Caco-2 (cell line): ENCODE data around the gene ACYP1. TPM values are rescaled to one million over a fixed set of nuclear protein-coding genes. Genes with fewer than 3 reads are reported as not detected.

Experiments used
- BruUV-seq: library from RNA; stranded (reverse); fragments of 400-500 nt; replicated peaks from 2 replicates; lab custom pipeline; 2021; lab: Mats Ljungman, UMichigan
- CTCF ChIA-PET: fragments of 300-600 bp; sonication (Branson Sonifier 250); formaldehyde crosslinking; loops from one replicate; lab custom pipeline; 2022; ENCODE audit warnings: antibody characterized with exemption; lab: Charles Lee
- POLR2A ChIA-PET: fragments of 300-600 bp; sonication (Branson Sonifier 250); formaldehyde crosslinking; loops from one replicate; lab custom pipeline; 2022; ENCODE audit warnings: antibody characterized with exemption; lab: Charles Lee
- DNase-seq, 2 experiments: peaks; one replicate each; pipeline versions ENCODE4 v3.0.0 to v3.0.0-alpha.2; 2020 to 2022
- H3K27me3 ChIP-seq: replicated peaks from 2 replicates; pipeline ENCODE4 v1.6.0; 2011; ENCODE audit warnings: low read length; ENCODE audit not compliant: control insufficient read depth, insufficient read depth
- H3K36me3 ChIP-seq: 2 replicates; pipeline ENCODE4 v1.5.1; 2011; ENCODE audit warnings: low read length; ENCODE audit not compliant: control insufficient read depth, insufficient read depth
- H3K4me1 ChIP-seq: fragments of 250-450 bp; sonication (Bioruptor Pico); 2 replicates; pipeline ENCODE4 v1.5.1; 2020; ENCODE audit warnings: mild to moderate bottlenecking
- H3K4me3 ChIP-seq: 2 replicates; pipeline ENCODE4 v1.5.1; 2011; ENCODE audit warnings: low read depth, mild to moderate bottlenecking, control low read depth, low read length
- H3K9me3 ChIP-seq: fragments of 250-450 bp; sonication (Bioruptor Pico); 2 replicates; pipeline ENCODE4 v1.5.1; 2020; ENCODE audit warnings: mild to moderate bottlenecking, moderate library complexity
- H3K27ac Mint-ChIP-seq: one replicate; pipeline ENCODE4 v1.8.0; 2022; ENCODE audit warnings: mixed read lengths; ENCODE audit not compliant: unreplicated experiment
- H3K27me3 Mint-ChIP-seq: one replicate; pipeline ENCODE4 v1.8.0; 2022; ENCODE audit warnings: mixed read lengths; ENCODE audit not compliant: insufficient read depth, unreplicated experiment
- H3K36me3 Mint-ChIP-seq: one replicate; pipeline ENCODE4 v1.8.0; 2022; ENCODE audit warnings: mild to moderate bottlenecking, mixed read lengths; ENCODE audit not compliant: insufficient read depth, unreplicated experiment
- H3K4me1 Mint-ChIP-seq: one replicate; pipeline ENCODE4 v1.8.0; 2022; ENCODE audit warnings: low read depth, mixed read lengths; ENCODE audit not compliant: unreplicated experiment
- H3K4me3 Mint-ChIP-seq: one replicate; pipeline ENCODE4 v1.8.0; 2022; ENCODE audit warnings: mild to moderate bottlenecking, moderate library complexity, mixed read lengths; ENCODE audit not compliant: unreplicated experiment
- H3K9me3 Mint-ChIP-seq: one replicate; pipeline ENCODE4 v1.8.0; 2022; ENCODE audit warnings: mixed read lengths; ENCODE audit not compliant: unreplicated experiment
- intact Hi-C: fragments of 100-400 bp; cut with micrococcal nuclease; formaldehyde crosslinking; loops from one replicate; pipeline ENCODE4 v1.10.0; 2022; ENCODE audit not compliant: unreplicated experiment
- total RNA-seq: library from RNA; stranded (reverse); gene quantifications from 2 replicates; pipeline ENCODE4 v1.2.3, GENCODE V29; 2022
- TF ChIP-seq, protein P1 (sequence below), 2 experiments: fragments of 200-600 bp in 1 of 2; IDR thresholded peaks; 1 replicate in 1 of 2; 2 replicates in 1 of 2; pipeline versions ENCODE4 v1.5.1 to v1.8.0; 2011 to 2022; ENCODE audit warnings: antibody characterized with exemption in 1 of 2, control low read depth in 1 of 2, inconsistent platforms in 1 of 2, low read depth in 1 of 2, low read length in 1 of 2, mild to moderate bottlenecking in 1 of 2, moderate library complexity in 1 of 2; ENCODE audit not compliant: insufficient read depth in 1 of 2, severe bottlenecking in 1 of 2, unreplicated experiment in 1 of 2

Gene ACYP1
- total RNA-seq, 1 experiment from 2014 or later, result 16.0 TPM

DNA sequence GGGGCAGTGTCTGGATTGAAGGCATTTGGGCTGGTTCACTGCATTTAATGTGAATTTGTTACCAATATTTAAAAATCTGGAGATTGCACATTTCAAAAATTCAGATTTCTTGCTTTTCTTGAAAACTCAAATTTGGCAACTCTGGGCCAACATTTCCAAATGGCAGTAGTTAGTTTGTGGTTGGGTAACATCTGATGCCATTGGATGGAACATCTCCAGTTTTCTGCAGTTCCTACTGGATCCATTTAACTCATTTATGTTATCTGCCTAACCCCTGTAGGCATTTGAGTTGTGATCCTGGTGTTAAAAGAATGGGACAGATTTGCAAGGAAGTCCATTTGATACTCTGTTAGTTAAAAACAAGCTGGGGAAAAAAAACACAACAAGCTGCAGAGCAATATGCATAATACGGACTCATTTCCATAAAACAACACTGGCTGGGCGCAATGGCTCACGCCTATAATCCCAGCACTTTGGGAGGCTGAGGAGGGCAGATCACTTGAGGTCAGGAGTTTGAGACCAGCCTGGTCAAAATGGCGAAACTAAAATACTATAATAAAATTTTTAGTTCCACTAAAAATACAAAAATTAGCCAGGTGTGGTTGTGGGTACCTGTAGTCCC lies 53.2 kb downstream of the ACYP1 start:
- no peak for DNase-seq
- Mint-ChIP-seq H3K36me3 (peaks cover 52% of the 10 kb centered on the region), H3K27ac (no peak overlapping the region), H3K9me3 (no peaks in the 10 kb centered on the region), H3K4me1 (no peaks in the 10 kb centered on the region), H3K4me3 (no peak overlapping the region), H3K27me3 (no peaks in the 10 kb centered on the region)
- no peak overlapping the region for H3K4me3 ChIP-seq
- H3K9me3 ChIP-seq, result no peaks in the 10 kb centered on the region
- no peaks in the 10 kb centered on the region for H3K27me3 ChIP-seq
- ChIA-PET POLR2A (no interaction called here), CTCF (no interaction called here)
- H3K4me1 ChIP-seq, result no peaks in the 10 kb centered on the region
- intact Hi-C loops, result no loop called here
- no TSS peak for BruUV-seq
- TF ChIP-seq, protein P1, sequence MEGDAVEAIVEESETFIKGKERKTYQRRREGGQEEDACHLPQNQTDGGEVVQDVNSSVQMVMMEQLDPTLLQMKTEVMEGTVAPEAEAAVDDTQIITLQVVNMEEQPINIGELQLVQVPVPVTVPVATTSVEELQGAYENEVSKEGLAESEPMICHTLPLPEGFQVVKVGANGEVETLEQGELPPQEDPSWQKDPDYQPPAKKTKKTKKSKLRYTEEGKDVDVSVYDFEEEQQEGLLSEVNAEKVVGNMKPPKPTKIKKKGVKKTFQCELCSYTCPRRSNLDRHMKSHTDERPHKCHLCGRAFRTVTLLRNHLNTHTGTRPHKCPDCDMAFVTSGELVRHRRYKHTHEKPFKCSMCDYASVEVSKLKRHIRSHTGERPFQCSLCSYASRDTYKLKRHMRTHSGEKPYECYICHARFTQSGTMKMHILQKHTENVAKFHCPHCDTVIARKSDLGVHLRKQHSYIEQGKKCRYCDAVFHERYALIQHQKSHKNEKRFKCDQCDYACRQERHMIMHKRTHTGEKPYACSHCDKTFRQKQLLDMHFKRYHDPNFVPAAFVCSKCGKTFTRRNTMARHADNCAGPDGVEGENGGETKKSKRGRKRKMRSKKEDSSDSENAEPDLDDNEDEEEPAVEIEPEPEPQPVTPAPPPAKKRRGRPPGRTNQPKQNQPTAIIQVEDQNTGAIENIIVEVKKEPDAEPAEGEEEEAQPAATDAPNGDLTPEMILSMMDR (IDR thresholded peaks at IDR 0.05; ENCODE audit: insufficient read depth in 1 of 2, low read depth in 1 of 2, low read length in 1 of 2, severe bottlenecking in 1 of 2, unreplicated experiment in 1 of 2), result no peak
- H3K36me3 ChIP-seq, result peaks cover 6% of the 10 kb centered on the region

DNA sequence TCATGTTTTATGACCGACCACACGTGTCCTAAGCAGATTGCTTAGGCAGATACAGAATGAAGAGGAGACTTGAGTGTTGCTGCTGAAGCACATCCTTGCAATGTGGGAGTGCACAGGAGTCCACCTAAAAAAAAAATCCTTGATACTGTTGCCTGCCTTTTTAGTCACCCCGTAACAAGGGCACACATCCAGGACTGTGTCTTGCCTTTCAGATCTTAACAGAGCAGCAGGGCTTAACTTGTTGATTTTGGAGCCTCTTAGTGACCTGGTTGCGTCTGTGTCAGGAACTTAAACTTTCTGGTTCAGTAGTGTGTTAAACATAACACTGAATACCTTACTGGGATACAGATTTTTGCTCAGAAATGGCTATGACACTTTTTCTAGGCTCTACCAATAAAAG lies 54.6 kb downstream of the ACYP1 start:
- Mint-ChIP-seq H3K27ac (no peak overlapping the region), H3K9me3 (no peaks in the 10 kb centered on the region), H3K4me1 (no peaks in the 10 kb centered on the region), H3K4me3 (no peak overlapping the region), H3K27me3 (no peaks in the 10 kb centered on the region), H3K36me3 (peaks cover 59% of the 10 kb centered on the region)
- no TSS peak for BruUV-seq
- Histone ChIP-seq H3K36me3 (peaks cover 5% of the 10 kb centered on the region), H3K4me3 (no peak overlapping the region), H3K27me3 (no peaks in the 10 kb centered on the region), H3K9me3 (no peaks in the 10 kb centered on the region), H3K4me1 (no peaks in the 10 kb centered on the region; the same call in 1 of the 2 replicates)
- intact Hi-C loops, result no loop called here
- TF ChIP-seq, protein P1 (IDR thresholded peaks at IDR 0.05; ENCODE audit: insufficient read depth in 1 of 2, low read depth in 1 of 2, low read length in 1 of 2, severe bottlenecking in 1 of 2, unreplicated experiment in 1 of 2), result no peak
- DNase-seq, result no peak
- POLR2A ChIA-PET, result no interaction called here
- CTCF ChIA-PET, result no interaction called here

DNA sequence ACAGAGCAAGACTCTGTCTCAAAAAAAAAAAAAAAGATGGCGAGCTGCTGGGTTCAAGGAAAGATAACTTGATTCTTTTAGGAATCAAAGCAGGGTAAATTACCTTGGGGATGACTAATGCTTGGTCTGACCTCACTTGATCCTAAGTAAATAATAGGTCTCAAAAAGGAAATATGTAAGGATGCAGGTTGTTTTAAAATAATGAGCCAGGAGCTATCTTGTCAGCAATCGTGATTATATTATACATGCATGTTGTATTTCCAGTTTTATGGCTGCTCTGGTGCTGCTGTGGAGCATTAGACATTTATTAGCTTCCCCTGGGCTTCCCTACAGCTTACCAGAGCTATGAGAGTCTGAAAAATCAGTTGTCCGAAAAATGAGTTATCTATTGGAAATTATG lies 58.5 kb downstream of the ACYP1 start:
- intact Hi-C loops, result no loop called here
- Mint-ChIP-seq H3K4me3 (no peak overlapping the region), H3K27ac (no peak overlapping the region)

More for the DNA sequence above, 58.5 kb downstream of the ACYP1 start:
- Histone ChIP-seq H3K9me3 (no peaks in the 10 kb centered on the region), H3K36me3 (peaks cover 3% of the 10 kb centered on the region), H3K27me3 (no peaks in the 10 kb centered on the region), H3K4me1 (peaks cover 6% of the 10 kb centered on the region; the same call in 1 of the 2 replicates), H3K4me3 (no peak overlapping the region)
- no peak for DNase-seq
- H3K27me3 Mint-ChIP-seq, result no peaks in the 10 kb centered on the region
- BruUV-seq, result no TSS peak
- no peaks in the 10 kb centered on the region for H3K9me3 Mint-ChIP-seq
- peaks cover 7% of the 10 kb centered on the region for H3K4me1 Mint-ChIP-seq
- ChIA-PET CTCF (no interaction called here), POLR2A (no interaction called here)
- TF ChIP-seq, protein P1 (IDR thresholded peaks at IDR 0.05; ENCODE audit: insufficient read depth in 1 of 2, low read depth in 1 of 2, low read length in 1 of 2, severe bottlenecking in 1 of 2, unreplicated experiment in 1 of 2), result no peak
- H3K36me3 Mint-ChIP-seq, result peaks cover 55% of the 10 kb centered on the region
